Posterior cingulate gyrus (tissue), 11 donors: ENCODE data around the gene COG1.

Experiments
- DNase-seq, 10 donors: peaks; one replicate each; pipeline versions ENCODE4 v3.0.0 to v3.0.0-alpha.2; 2020 to 2021; ENCODE audit warnings: mixed read lengths in 3 of 10
- intact Hi-C: fragments of 100-400 bp; cut with DNase I; formaldehyde crosslinking; loops from one replicate; pipeline ENCODE4 v1.15.1; 2023

The COG1 gene

GRCh38 chr17:73168667-73169066 is 24.2 kb upstream of the COG1 start:
- intact Hi-C loops: no loop called here

GRCh38 chr17:73170324-73170723 is 22.5 kb upstream of the COG1 start:
- no peak for DNase-seq
- intact Hi-C loops: no loop called here

More at GRCh38 chr17:73168667-73169066, 24.2 kb upstream of the COG1 start:
- DNase-seq: no peak

- intact Hi-C loops: no loop called here
- DNase-seq: no peak
Measured at GRCh38 chr17:73172252-73172651, 20.6 kb upstream of the COG1 start.

GRCh38 chr17:73174126-73174525 is 18.7 kb upstream of the COG1 start:
- no peak for DNase-seq

GRCh38 chr17:73175962-73176565 is 16.8 kb upstream of the COG1 start:
- intact Hi-C loops: no loop called here
- no peak for DNase-seq

More at GRCh38 chr17:73174126-73174525, 18.7 kb upstream of the COG1 start:
- intact Hi-C loops: no loop called here

GRCh38 chr17:73179387-73179786 is 13.5 kb upstream of the COG1 start:
- DNase-seq: no peak
- intact Hi-C loops: no loop called here

GRCh38 chr17:73179878-73180277 is 13.0 kb upstream of the COG1 start:
- DNase-seq: no peak
- intact Hi-C loops: no loop called here

- intact Hi-C loops: no loop called here
- peak in 5 of 10 donors; percentile 19 to 88 (median 29) for DNase-seq
Measured at GRCh38 chr17:73182616-73183310, 10.1 kb upstream of the COG1 start.

GRCh38 chr17:73184136-73184993 is 8.5 kb upstream of the COG1 start:
- intact Hi-C loops: no loop called here
- no peak for DNase-seq

- intact Hi-C loops: no loop called here
Measured at GRCh38 chr17:73186283-73187050, 6.4 kb upstream of the COG1 start.

GRCh38 chr17:73187203-73187769 is 5.6 kb upstream of the COG1 start:
- DNase-seq: no peak
- intact Hi-C loops: no loop called here

More at GRCh38 chr17:73186283-73187050, 6.4 kb upstream of the COG1 start:
- DNase-seq: no peak

- no peak for DNase-seq
- intact Hi-C loops: no loop called here
Measured at GRCh38 chr17:73188011-73188410, 4.8 kb upstream of the COG1 start.

- intact Hi-C loops: loop anchor here (5.0 to 10.0 kb wide), 3 partner anchors 97 to 635 kb away; partner anchors contain the start of gene SLC39A11
- DNase-seq: peak in 5 of 10 donors; percentile 33 to 89 (median 51)
Measured at GRCh38 chr17:73189417-73190099, 3.3 kb upstream of the COG1 start.

- intact Hi-C loops: loop anchor here (1.0 to 10.0 kb wide), 5 partner anchors 41 to 637 kb away; partner anchors contain the start of gene SLC39A11
- DNase-seq: peak in 9 of 10 donors; percentile 54 to 93 (median 67)
Measured at GRCh38 chr17:73191443-73192205, 1.2 kb upstream of the COG1 start.

GRCh38 chr17:73192206-73192893 is 505 bp upstream of the COG1 start:
- intact Hi-C loops: loop anchor here (2.0 to 10.0 kb wide), 4 partner anchors 40 to 638 kb away; partner anchors contain the start of gene SLC39A11

GRCh38 chr17:73194514-73195222 is 1.8 kb downstream of the COG1 start:
- intact Hi-C loops: loop anchor here (5.0 to 10.0 kb wide), 3 partner anchors 102 to 640 kb away; partner anchors contain the start of gene SLC39A11

More at GRCh38 chr17:73192206-73192893, 505 bp upstream of the COG1 start:
- DNase-seq: peak; percentile 44 to 94 (median 57)

GRCh38 chr17:73196500-73196899 is 3.6 kb downstream of the COG1 start:
- DNase-seq: peak in 8 of 10 donors; percentile 30 to 88 (median 52)
- intact Hi-C loops: loop anchor here (10.0 kb wide), 1 partner anchor 642 kb away; no protein-coding TSS in a partner anchor

More at GRCh38 chr17:73194514-73195222, 1.8 kb downstream of the COG1 start:
- DNase-seq: no peak
